AG09319 (cell line): ENCODE data around the gene MFSD2A.

Experiments used
- DNase-seq: peaks from one replicate; pipeline ENCODE4 v3.0.0-alpha.2; 2010; ENCODE audit warnings: low read depth; ENCODE audit errors: extremely low read depth
- TF ChIP-seq, protein P1 (sequence below): IDR thresholded peaks from 2 replicates; pipeline ENCODE4 v1.5.1; 2011; ENCODE audit warnings: low read depth, mild to moderate bottlenecking, inconsistent platforms, low read length, moderate library complexity

Gene MFSD2A

DNA sequence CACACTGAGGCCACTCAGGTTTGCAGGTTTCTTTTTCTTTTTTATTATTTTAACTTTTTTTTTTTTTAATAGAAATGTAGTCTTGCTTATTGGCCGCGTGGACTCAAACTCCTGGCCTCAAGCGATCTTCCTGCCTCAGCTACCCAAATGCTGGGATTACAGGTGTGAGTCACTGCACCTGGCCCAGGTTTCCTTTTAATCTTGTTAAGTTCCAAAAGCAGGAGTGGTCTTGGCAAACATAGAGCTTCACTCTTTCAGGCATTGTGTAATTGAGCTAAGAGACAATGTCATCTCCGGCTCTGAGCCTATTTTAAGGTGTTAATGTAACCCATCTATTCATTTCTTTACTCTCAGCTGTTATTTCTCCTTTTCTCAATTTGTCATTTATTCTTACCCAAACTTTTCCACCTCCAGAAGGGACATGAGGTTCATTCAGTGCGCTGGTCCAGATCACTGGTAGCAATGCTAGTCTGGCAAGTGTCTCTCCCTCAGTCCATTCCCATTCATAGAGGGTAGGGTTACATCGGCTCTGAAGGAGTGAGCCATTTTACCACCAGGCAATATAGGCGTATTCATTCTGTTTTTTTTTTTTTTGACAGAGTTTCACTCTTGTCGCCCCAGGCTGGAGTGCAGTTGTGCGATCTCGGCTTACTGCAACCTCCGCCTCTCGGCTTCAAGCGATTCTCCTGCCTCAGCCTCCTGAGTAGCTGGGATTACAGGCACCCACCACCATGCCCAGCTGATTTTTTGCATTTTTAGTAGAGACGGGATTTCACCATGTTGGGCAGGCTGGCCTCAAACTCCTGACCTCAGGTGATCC lies 11.3 kb upstream of the MFSD2A start:
- no peak for DNase-seq
- TF ChIP-seq, protein P1, sequence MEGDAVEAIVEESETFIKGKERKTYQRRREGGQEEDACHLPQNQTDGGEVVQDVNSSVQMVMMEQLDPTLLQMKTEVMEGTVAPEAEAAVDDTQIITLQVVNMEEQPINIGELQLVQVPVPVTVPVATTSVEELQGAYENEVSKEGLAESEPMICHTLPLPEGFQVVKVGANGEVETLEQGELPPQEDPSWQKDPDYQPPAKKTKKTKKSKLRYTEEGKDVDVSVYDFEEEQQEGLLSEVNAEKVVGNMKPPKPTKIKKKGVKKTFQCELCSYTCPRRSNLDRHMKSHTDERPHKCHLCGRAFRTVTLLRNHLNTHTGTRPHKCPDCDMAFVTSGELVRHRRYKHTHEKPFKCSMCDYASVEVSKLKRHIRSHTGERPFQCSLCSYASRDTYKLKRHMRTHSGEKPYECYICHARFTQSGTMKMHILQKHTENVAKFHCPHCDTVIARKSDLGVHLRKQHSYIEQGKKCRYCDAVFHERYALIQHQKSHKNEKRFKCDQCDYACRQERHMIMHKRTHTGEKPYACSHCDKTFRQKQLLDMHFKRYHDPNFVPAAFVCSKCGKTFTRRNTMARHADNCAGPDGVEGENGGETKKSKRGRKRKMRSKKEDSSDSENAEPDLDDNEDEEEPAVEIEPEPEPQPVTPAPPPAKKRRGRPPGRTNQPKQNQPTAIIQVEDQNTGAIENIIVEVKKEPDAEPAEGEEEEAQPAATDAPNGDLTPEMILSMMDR: no peak

DNA sequence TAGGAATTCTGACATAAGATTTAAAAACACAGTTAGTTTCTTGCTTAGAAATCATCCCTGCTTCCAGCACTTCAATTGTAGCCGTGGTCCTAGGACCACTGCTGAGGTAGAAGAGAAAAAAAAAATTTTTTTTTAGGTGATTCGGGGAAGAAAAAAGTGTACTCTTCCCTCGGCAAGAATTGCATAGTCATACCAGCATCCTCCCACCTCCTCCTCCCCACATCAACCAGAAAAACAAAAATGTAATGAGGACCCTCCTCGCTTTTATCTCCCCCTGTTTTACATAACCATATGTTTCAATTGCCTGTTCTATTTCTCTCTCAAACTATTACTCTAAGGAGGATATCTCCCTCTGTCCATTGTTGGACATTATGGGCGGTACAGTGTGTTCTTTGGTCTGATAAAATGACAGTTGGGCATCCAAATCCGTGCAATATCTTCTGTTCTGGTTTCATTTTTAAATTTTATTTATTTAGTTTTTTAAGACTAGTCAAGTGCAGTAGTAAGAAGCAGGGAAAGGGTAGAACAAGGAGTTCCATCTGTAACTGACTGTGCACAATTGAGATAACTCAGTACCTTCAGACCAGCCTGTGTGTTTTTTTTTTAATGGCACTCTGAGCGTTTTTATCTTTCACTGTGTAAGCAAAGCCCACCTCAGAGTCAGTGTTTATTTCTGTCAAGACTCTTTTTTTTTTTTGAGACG lies 10.4 kb upstream of the MFSD2A start:
- no peak for DNase-seq
- TF ChIP-seq, protein P1: no peak

DNA sequence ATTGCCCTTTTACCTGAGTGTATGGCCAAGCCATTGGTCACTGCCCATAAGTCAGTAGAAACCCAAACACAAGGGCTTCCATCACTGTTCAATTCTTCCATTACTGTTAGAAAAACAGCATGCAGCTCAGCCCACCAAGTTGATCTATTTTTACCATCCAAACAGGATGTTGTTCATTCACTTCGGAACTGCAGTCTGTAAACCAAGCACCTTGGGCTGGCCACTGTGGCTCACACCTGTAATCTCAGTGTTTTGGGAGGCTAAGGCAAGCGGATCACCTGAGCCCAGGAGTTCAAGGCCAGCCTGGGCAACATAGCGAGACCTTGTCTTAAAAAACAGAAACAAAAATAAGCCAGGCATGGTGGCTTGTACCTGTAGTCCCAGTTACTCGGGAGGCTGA lies 8.7 kb upstream of the MFSD2A start:
- DNase-seq: no peak
- TF ChIP-seq, protein P1: no peak

DNA sequence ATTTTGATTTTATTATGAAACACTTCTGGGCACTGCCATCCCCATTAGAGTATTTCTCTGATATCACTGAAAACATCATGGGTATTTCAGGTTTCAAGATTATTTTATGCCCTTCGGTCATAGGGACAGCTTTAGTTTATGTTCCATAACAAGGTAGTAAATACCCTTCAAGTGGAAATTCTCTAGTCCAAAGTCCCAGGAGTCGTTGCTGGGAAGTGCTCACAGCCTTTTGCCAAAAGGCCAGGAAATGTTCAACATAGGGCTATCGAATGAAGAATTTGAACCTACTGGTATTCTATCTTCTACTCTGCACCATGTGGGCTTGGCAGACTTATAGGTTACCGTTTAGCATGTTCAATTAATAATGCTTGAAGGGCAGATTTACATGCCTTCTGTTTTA lies 7.7 kb upstream of the MFSD2A start:
- DNase-seq: no peak
- TF ChIP-seq, protein P1: no peak

DNA sequence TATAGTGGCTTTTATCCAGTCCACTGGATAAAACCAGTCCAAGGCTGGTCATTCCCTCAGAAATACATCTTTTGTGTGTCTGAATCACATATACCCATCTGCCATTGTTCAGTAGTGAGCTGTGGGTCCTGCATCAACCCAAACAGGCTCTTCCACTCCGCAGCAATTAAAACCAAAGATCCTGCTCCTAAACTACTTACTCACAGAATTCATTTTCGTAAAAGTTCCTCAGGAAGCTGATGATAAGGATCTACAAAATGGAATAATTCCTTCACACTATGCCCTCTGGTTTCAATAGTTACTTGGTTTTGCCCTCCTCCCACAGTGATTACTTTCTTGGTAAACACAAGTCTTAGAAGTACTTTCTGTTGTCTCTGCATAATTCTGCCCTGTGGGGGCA lies 5.1 kb upstream of the MFSD2A start:
- no peak for DNase-seq
- TF ChIP-seq, protein P1: no peak

DNA sequence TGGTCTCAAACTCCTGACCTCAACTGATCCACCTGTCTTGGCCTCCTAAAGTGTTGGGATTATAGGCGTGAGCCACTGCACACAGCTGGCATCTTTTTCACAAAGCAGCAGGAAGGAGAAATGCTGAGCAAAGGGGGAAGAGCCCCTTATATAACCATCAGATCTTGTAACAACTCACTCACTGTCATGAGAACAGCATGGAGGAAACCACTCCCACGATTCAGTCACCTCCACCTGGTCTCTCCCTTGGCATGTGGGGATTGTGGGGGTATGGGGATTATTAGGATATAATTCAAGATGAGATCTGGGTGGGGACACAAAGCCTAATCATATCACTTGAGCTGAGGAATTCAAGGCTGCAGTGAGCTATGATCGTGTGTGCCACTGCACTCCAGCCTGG lies 3.0 kb upstream of the MFSD2A start:
- no peak for DNase-seq
- TF ChIP-seq, protein P1: no peak

DNA sequence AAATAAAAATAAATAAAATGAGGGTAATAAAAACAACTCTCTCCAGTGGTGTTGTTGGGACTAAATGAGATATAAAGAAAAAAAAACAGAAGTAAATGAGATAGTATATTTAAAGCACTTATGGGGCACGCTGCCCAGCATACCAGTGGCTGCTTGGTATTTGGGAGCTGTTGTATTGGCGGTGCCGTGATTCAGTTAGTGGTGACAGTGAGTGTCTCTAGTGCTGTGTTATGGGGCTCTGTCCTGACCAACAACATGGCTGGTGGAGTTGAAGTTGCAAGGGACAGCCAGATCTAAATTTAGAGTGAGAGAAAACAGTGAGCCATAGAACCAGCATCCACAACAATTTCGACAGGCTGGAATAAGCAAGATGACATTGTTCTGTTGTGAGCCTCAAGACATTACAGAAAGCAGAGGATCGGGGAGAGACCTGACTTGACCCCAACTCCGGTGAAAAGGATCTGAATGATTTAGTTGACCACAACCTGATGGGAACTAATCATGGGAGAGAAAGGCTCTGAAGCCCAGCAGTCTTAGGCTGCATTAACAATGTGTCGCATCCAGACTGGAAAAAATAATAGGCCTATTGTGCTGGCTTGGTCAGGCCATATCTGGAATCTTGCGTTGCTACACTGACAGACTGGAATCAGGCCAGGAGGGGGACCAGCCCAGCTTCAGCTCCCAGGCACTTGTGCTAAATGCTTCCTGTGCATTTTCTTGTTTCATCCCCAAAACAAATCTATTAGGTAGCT lies 2.4 kb upstream of the MFSD2A start:
- TF ChIP-seq, protein P1: no peak
- no peak for DNase-seq
